ENCODE data around the gene ELMO1.

- peak; percentile 91 for TF ChIP-seq CTCF (IDR thresholded peaks at IDR 0.05; ENCODE audit: low read depth, low read length, poor library complexity, severe bottlenecking)
- TF ChIP-seq EZH2phosphoT487 (IDR thresholded peaks at IDR 0.05; ENCODE audit: borderline replicate concordance, low read length): no peak
Observed at GRCh38 chr7:36967387-36967786, 481.3 kb downstream of the ELMO1 start.
